ENCODE results near the gene RALY.

GRCh38 chr20:34110745-34111641 lies 117.3 kb downstream of the RALY start:
- no peak for TF ChIP-seq ZNF274 (IDR thresholded peaks at IDR 0.05; ENCODE audit: low read depth, low read length)
- TF ChIP-seq YY1 (IDR thresholded peaks at IDR 0.05; ENCODE audit: insufficient read depth, insufficient read length) = no peak
- TF ChIP-seq SUZ12 (IDR thresholded peaks at IDR 0.05; ENCODE audit: extremely low read depth, insufficient read depth, insufficient read length) = no peak
